OCI-LY7 (cell line): Measurements from ENCODE around the gene SLC35E1. TPM values are rescaled to one million over a fixed set of nuclear protein-coding genes. Genes with fewer than 3 reads are reported as not detected.

Source experiments
- BruUV-seq: library from RNA; stranded (reverse); fragments of 400-500 nt; replicated peaks from 2 replicates; lab custom pipeline; 2021; lab: Mats Ljungman, UMichigan
- CTCF ChIA-PET: fragments of 300-600 bp; sonication (Branson Sonifier 250); formaldehyde crosslinking; loops from one replicate; lab custom pipeline; 2022; ENCODE audit warnings: antibody characterized with exemption; ENCODE audit not compliant: unreplicated experiment; lab: Charles Lee
- POLR2A ChIA-PET: fragments of 300-600 bp; sonication (Branson Sonifier 250); formaldehyde crosslinking; loops from one replicate; lab custom pipeline; 2022; ENCODE audit warnings: antibody characterized with exemption; lab: Charles Lee
- DNase-seq: peaks from one replicate; pipeline ENCODE4 v3.0.0-alpha.2; 2015; ENCODE audit warnings: low spot score
- H2AFZ ChIP-seq: fragments of 200-600 bp; sonication (generic), shearing (Covaris generic); 2 replicates; pipeline ENCODE4 v1.6.1; 2014; ENCODE audit warnings: mild to moderate bottlenecking, antibody characterized with exemption, low read length, moderate library complexity
- H3K27ac ChIP-seq: fragments of 200-600 bp; sonication (generic); 2 replicates; pipeline ENCODE4 v1.5.1; 2014; ENCODE audit warnings: mixed run types, low read depth, mild to moderate bottlenecking, moderate library complexity, low read length, inconsistent platforms; ENCODE audit not compliant: poor library complexity, severe bottlenecking
- H3K36me3 ChIP-seq: fragments of 200-600 bp; sonication (generic); 2 replicates; pipeline ENCODE4 v1.6.1; 2014; ENCODE audit warnings: mild to moderate bottlenecking, antibody characterized with exemption, low read length, moderate library complexity, mixed read lengths; ENCODE audit not compliant: insufficient read depth
- H3K4me1 ChIP-seq: fragments of 200-600 bp; sonication (generic); 2 replicates; pipeline ENCODE4 v1.5.1; 2014; ENCODE audit warnings: mild to moderate bottlenecking, low read length; ENCODE audit not compliant: insufficient read depth, poor library complexity, severe bottlenecking
- H3K4me2 ChIP-seq: fragments of 200-600 bp; sonication (generic); 2 replicates; pipeline ENCODE4 v1.6.1; 2014; ENCODE audit warnings: mild to moderate bottlenecking, low read length
- H3K4me3 ChIP-seq: fragments of 200-600 bp; sonication (generic); 2 replicates; pipeline ENCODE4 v1.5.1; 2014; ENCODE audit warnings: mild to moderate bottlenecking, low read depth, low read length; ENCODE audit not compliant: poor library complexity, severe bottlenecking
- H3K79me2 ChIP-seq: fragments of 200-600 bp; sonication (generic); 2 replicates; pipeline ENCODE4 v1.6.1; 2016; ENCODE audit warnings: low read depth, mild to moderate bottlenecking, low read length, moderate library complexity, mixed read lengths; ENCODE audit not compliant: insufficient read depth
- H3K9me2 ChIP-seq: fragments of 200-600 bp; sonication (generic); 2 replicates; pipeline ENCODE4 v1.6.1; 2016; ENCODE audit warnings: mild to moderate bottlenecking, low read length, mixed read lengths; ENCODE audit not compliant: insufficient read depth
- H3K9me3 ChIP-seq: fragments of 200-600 bp; sonication (generic); 2 replicates; pipeline ENCODE4 v1.6.1; 2014; ENCODE audit warnings: mild to moderate bottlenecking, mixed run types, low read length, mixed read lengths
- H4K20me1 ChIP-seq: fragments of 200-600 bp; sonication (generic); 2 replicates; pipeline ENCODE4 v1.6.1; 2014; ENCODE audit warnings: mild to moderate bottlenecking, antibody characterized with exemption, low read length, moderate library complexity, mixed read lengths; ENCODE audit not compliant: insufficient read depth
- intact Hi-C: fragments of 100-400 bp; cut with micrococcal nuclease; formaldehyde crosslinking; loops from one replicate; pipeline ENCODE4 v1.10.0; 2022; ENCODE audit not compliant: unreplicated experiment
- total RNA-seq, 2 experiments: library from RNA; depleted of rRNA in 1 of 2; stranded (reverse); fragments of >200 nt in 1 of 2; shearing (Covaris generic) in 1 of 2; gene quantifications; 2 replicates each; pipeline ENCODE4 v1.2.3, GENCODE V29; 2014 to 2022
- TF ChIP-seq, protein P1 (sequence below): fragments of 200-600 bp; sonication (generic); conservative IDR thresholded peaks from 2 replicates; pipeline ENCODE4 v1.5.1; 2014; ENCODE audit warnings: mild to moderate bottlenecking, antibody characterized with exemption, low read length, moderate library complexity, mixed read lengths

Gene SLC35E1
- total RNA-seq, 2 experiments from 2014 or later: 21.1 to 41.2 TPM

DNA sequence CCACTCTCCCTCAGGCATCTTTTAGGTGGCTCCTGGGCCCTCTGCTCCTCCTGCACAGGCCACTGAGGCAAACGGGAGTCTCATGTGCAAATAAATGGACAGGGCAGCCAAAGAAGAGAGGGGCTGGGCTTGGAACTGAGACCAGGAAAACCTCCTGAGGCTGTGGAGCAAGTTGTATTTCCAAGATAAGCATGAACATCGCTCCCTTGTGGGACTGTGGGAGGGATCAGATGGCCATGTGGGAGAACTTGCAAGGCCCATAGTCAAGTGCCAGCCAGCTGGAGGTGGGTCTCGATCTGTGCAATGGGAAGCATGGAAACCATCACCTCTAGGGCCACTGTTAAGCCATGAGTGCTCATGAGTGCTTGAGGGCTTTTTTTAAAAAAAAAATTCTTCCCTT is 30.9 kb upstream of the SLC35E1 start:
- POLR2A ChIA-PET: no interaction called here
- intact Hi-C loops: no loop called here

DNA sequence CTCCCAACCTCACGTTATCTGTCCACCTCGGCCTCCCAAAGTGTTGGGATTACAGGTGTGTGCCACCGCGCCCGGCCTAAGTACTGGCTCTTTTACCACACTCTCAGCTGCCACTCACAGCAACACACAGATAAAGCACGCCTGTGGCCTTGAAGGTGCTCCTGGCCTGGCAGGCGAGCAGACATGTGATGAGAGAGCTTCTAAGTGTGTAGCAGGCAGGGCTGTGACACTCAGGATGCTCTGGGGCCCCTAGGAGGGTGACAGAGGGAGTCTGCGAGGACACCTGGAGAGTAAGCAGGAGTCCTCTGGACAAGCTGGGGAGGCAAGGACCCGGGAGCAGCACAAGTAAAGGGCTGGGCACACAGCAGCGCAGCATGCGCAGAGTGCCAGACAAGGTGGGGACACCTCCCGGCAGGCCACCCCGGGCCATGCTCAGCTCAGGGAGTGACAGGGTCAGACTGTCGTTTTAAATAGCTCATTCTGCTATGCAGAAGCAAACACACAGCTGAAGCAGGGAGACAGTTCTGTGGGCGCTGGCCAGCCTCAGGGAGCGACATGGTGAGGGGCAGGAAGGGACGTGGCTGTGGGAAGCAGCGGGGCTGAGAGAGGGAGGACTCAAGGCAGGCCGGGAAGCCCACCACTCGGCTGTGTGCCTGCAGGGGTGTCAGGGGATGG is 29.3 kb upstream of the SLC35E1 start:
- H3K9me3 ChIP-seq: no peaks in the 10 kb centered on the region
- H3K4me1 ChIP-seq: peaks cover 41% of the 10 kb centered on the region
- H3K4me3 ChIP-seq: no peak overlapping the region
- H3K4me2 ChIP-seq: no peak overlapping the region
- no peak overlapping the region for H2AFZ ChIP-seq
- no peak overlapping the region for H3K27ac ChIP-seq
- no TSS peak for BruUV-seq
- POLR2A ChIA-PET: interaction anchor here (0.7 kb wide), 1 partner anchor 15 kb away, joined by 3 read pairs; no protein-coding TSS in a partner anchor
- peaks cover 26% of the 10 kb centered on the region for H3K36me3 ChIP-seq
- TF ChIP-seq, protein P1, sequence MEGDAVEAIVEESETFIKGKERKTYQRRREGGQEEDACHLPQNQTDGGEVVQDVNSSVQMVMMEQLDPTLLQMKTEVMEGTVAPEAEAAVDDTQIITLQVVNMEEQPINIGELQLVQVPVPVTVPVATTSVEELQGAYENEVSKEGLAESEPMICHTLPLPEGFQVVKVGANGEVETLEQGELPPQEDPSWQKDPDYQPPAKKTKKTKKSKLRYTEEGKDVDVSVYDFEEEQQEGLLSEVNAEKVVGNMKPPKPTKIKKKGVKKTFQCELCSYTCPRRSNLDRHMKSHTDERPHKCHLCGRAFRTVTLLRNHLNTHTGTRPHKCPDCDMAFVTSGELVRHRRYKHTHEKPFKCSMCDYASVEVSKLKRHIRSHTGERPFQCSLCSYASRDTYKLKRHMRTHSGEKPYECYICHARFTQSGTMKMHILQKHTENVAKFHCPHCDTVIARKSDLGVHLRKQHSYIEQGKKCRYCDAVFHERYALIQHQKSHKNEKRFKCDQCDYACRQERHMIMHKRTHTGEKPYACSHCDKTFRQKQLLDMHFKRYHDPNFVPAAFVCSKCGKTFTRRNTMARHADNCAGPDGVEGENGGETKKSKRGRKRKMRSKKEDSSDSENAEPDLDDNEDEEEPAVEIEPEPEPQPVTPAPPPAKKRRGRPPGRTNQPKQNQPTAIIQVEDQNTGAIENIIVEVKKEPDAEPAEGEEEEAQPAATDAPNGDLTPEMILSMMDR: no peak
- intact Hi-C loops: no loop called here
- CTCF ChIA-PET: no interaction called here
- peaks cover 40% of the 10 kb centered on the region for H4K20me1 ChIP-seq
- H3K79me2 ChIP-seq: peaks cover 93% of the 10 kb centered on the region
- no peak for DNase-seq
- no peaks in the 10 kb centered on the region for H3K9me2 ChIP-seq

More for the DNA sequence above, 30.9 kb upstream of the SLC35E1 start:
- Histone ChIP-seq H3K9me2 (no peaks in the 10 kb centered on the region), H3K79me2 (peaks cover 99% of the 10 kb centered on the region), H3K27ac (no peak overlapping the region), H2AFZ (no peak overlapping the region), H3K4me3 (no peak overlapping the region), H3K9me3 (no peaks in the 10 kb centered on the region), H4K20me1 (peaks cover 30% of the 10 kb centered on the region; the same call in 1 of the 2 replicates), H3K36me3 (peaks cover 35% of the 10 kb centered on the region), H3K4me1 (peaks cover 50% of the 10 kb centered on the region), H3K4me2 (no peak overlapping the region)
- TF ChIP-seq, protein P1: no peak
- CTCF ChIA-PET: no interaction called here
- no TSS peak for BruUV-seq
- DNase-seq: no peak

DNA sequence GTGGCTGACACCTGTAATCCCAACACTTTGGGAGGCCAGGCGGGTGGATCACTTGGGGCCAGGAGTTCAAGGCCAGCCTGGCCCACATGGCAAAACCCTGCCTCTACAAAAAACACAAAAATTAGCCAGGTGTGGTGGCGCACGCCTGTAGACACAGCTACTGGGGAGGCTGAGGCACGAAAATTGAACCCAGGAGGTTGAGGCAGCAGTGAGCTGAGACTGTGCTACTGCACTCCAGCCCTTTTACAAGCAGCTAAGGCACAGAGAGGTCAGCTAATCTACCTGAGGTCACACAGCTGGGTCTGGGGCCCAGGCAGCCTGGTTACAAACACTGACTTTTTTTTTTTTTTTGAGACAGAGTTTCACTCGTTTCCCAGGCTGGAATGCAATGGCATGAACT is 28.6 kb upstream of the SLC35E1 start:
- peaks cover 24% of the 10 kb centered on the region for H3K36me3 ChIP-seq
- no peak overlapping the region for H3K4me3 ChIP-seq
- H3K9me3 ChIP-seq: no peaks in the 10 kb centered on the region
- no peak for DNase-seq
- TF ChIP-seq, protein P1: no peak
- intact Hi-C loops: no loop called here
- H3K9me2 ChIP-seq: no peaks in the 10 kb centered on the region
- H2AFZ ChIP-seq: no peak overlapping the region
- peaks cover 41% of the 10 kb centered on the region for H3K4me1 ChIP-seq
- peaks cover 93% of the 10 kb centered on the region for H3K79me2 ChIP-seq
- H4K20me1 ChIP-seq: peaks cover 40% of the 10 kb centered on the region
- no TSS peak for BruUV-seq
- CTCF ChIA-PET: no interaction called here
- no peak overlapping the region for H3K27ac ChIP-seq
- POLR2A ChIA-PET: interaction anchor here (0.7 kb wide), 1 partner anchor 14 kb away, joined by 3 read pairs; no protein-coding TSS in a partner anchor
- H3K4me2 ChIP-seq: no peak overlapping the region
